PC-3 (cell line): ENCODE results near the gene ZMYM4. TPM values are rescaled to one million over a fixed set of nuclear protein-coding genes. Genes with fewer than 3 reads are reported as not detected.

Source experiments
- ATAC-seq: fragments of 200-7000 bp; cut with Tn5 transposase; 2 replicates; pipeline ENCODE4 v1.9.1; 2020; ENCODE audit warnings: mild to moderate bottlenecking, moderate library complexity
- BruUV-seq: library from RNA; stranded (reverse); fragments of 400-500 nt; replicated peaks from 2 replicates; lab custom pipeline; 2021; lab: Mats Ljungman, UMichigan
- CTCF ChIA-PET: fragments of 300-600 bp; sonication (Branson Sonifier 250); formaldehyde crosslinking; loops from one replicate; lab custom pipeline; 2022; ENCODE audit warnings: antibody characterized with exemption; lab: Charles Lee
- POLR2A ChIA-PET: fragments of 300-600 bp; sonication (Branson Sonifier 250); formaldehyde crosslinking; loops from one replicate; lab custom pipeline; 2022; ENCODE audit warnings: antibody characterized with exemption; ENCODE audit not compliant: unreplicated experiment; lab: Charles Lee
- DNase-seq: peaks from one replicate; pipeline ENCODE4 v3.0.0-alpha.2; 2015
- H2AFZ ChIP-seq: fragments of 300-600 bp; sonication (generic); 2 replicates; pipeline ENCODE4 v1.6.0; 2016; ENCODE audit warnings: antibody characterized with exemption, low read length
- H3F3A ChIP-seq: fragments of 300-600 bp; sonication (generic); one replicate; pipeline ENCODE4 v1.6.0; 2017; ENCODE audit warnings: antibody characterized with exemption, low read length, control low read depth, mild to moderate bottlenecking; ENCODE audit not compliant: unreplicated experiment
- H3K27ac ChIP-seq: fragments of 300-600 bp; sonication (generic); 2 replicates; pipeline ENCODE4 v1.5.1; 2016; ENCODE audit warnings: mild to moderate bottlenecking, low read length
- H3K27me3 ChIP-seq: fragments of 300-600 bp; sonication (generic); 2 replicates; pipeline ENCODE4 v1.6.1; 2016; ENCODE audit warnings: low read length, mixed read lengths
- H3K36me3 ChIP-seq: fragments of 300-600 bp; sonication (generic); 2 replicates; pipeline ENCODE4 v1.6.1; 2016; ENCODE audit warnings: low read depth, mixed run types, low read length, mixed read lengths
- H3K4me1 ChIP-seq: fragments of 300-600 bp; sonication (generic); 2 replicates; pipeline ENCODE4 v1.5.1; 2016; ENCODE audit warnings: low read length; ENCODE audit not compliant: insufficient read depth
- H3K4me2 ChIP-seq: fragments of 300-600 bp; sonication (generic); 2 replicates; pipeline ENCODE4 v1.6.0; 2016; ENCODE audit warnings: low read length
- H3K4me3 ChIP-seq: fragments of 300-600 bp; sonication (generic); 2 replicates; pipeline ENCODE4 v1.5.1; 2016; ENCODE audit warnings: mild to moderate bottlenecking, low read length, mixed read lengths
- H3K79me2 ChIP-seq: fragments of 300-600 bp; sonication (generic); 2 replicates; pipeline ENCODE4 v1.6.1; 2017; ENCODE audit warnings: low read length, mixed read lengths
- H3K9ac ChIP-seq: fragments of 300-600 bp; sonication (generic); 2 replicates; pipeline ENCODE4 v1.6.0; 2016; ENCODE audit warnings: mild to moderate bottlenecking, low read length
- H3K9me2 ChIP-seq: fragments of 300-600 bp; sonication (generic); replicated peaks from 2 replicates; pipeline ENCODE4 v1.6.1; 2016; ENCODE audit warnings: mixed run types, low read length, mixed read lengths
- H3K9me3 ChIP-seq: fragments of 300-600 bp; sonication (generic); 2 replicates; pipeline ENCODE4 v1.6.1; 2016; ENCODE audit warnings: low read length, mixed read lengths
- H4K20me1 ChIP-seq: fragments of 300-600 bp; sonication (generic); 2 replicates; pipeline ENCODE4 v1.6.1; 2016; ENCODE audit warnings: low read length, mixed read lengths
- EZH2 ChIP-seq: fragments of 300-600 bp; sonication (generic); IDR thresholded peaks from one replicate; pipeline ENCODE4 v1.6.1; 2017; ENCODE audit warnings: antibody characterized with exemption, mild to moderate bottlenecking, low read length; ENCODE audit not compliant: unreplicated experiment
- EZH2phosphoT487 ChIP-seq: fragments of 300-600 bp; sonication (generic); IDR thresholded peaks from 2 replicates; pipeline ENCODE4 v1.6.1; 2018; ENCODE audit warnings: mild to moderate bottlenecking, antibody characterized with exemption, low read length, borderline replicate concordance
- intact Hi-C: fragments of 100-400 bp; cut with micrococcal nuclease; formaldehyde crosslinking; loops from 2 replicates; pipeline ENCODE4 v1.9.0; 2023
- total RNA-seq: library from RNA; depleted of rRNA; stranded (reverse); fragments of >200 nt; gene quantifications from 2 replicates; pipeline ENCODE4 v1.2.3, GENCODE V29; 2014
- TF ChIP-seq, protein P1 (sequence below): fragments of 300-600 bp; sonication (generic); conservative IDR thresholded peaks from 2 replicates; pipeline ENCODE4 v1.5.1; 2017; ENCODE audit warnings: antibody characterized with exemption, low read depth, mild to moderate bottlenecking, low read length

ZMYM4 gene
- total RNA-seq, 1 experiment from 2014 or later: 28.5 TPM

DNA sequence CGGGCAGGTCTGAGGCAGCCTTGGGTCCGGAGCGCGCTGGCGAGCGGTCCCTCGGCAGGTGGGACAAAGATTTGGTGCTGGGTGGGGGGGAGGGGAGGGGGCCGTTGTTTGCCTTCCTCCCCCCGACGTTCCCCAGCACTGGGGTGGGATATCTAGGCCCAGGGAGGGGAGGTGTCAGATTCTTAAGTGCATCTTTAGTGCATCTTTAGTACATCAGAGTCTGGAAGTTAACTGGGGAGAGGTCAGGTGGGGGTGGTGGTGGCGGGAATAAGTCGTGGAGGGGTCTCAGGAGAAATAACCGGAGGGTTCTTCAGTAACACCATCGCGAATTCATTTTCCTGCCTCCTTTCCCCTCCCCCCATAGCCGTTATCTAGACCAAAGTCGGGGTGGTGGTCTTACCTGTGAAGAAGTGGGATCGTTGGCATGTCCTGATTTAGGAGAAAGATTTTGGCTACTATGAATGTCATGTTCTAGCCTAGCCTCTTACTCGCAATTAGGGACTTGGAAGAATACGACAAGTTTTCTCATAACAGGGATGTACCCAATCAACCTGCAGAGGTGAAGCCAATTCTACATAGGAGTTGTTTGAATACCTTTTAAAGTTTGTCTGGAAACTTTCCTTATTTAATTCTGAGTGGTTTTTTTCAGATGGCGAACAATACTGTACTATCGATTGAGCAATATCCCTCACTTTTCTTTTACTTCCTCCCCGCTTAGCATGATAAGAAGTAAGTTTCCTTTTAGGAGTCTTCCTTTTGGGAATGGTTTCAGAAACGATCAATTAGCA lies 886 bp downstream of the ZMYM4 start:
- POLR2A ChIA-PET: no interaction called here
- DNase-seq: peak; percentile 12
- BruUV-seq: TSS peak; percentile 66

DNA sequence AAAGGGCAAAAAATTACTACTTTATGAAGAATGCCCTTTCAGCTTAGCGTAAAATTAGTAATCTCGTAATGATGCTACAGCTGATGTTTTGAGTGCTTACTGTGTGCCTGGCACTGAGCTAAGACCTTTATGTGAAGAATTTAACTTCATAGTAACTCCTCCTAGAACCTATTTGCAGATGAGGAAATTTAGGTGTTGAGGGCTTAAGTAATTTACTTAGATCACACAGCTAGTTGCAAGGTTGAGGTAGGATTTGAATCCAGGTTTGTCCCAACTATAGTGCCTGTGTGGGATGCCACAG lies 1.4 kb downstream of the ZMYM4 start:
- CTCF ChIA-PET: no interaction called here
- Histone ChIP-seq H3K4me2 (peak overlapping the region; percentile 84), H3K4me3 (peak overlapping the region; percentile 76), H3K4me1 (peaks cover 25% of the 10 kb centered on the region), H3K79me2 (peaks cover 69% of the 10 kb centered on the region), H3K9me3 (no peaks in the 10 kb centered on the region), H2AFZ (peak overlapping the region; percentile 61; the same call in 1 of the 2 replicates), H4K20me1 (peaks cover 4% of the 10 kb centered on the region; the same call in 1 of the 2 replicates), H3K9me2 (no peaks in the 10 kb centered on the region), H3K27me3 (no peaks in the 10 kb centered on the region), H3K36me3 (peaks cover 3% of the 10 kb centered on the region; the same call in 1 of the 2 replicates), H3K27ac (no peak overlapping the region), H3F3A (no peaks in the 10 kb centered on the region), H3K9ac (peak overlapping the region; percentile 97)
- no peak for ATAC-seq
- TF ChIP-seq EZH2phosphoT487 (no peak), EZH2 (no peak)
- TF ChIP-seq, protein P1, sequence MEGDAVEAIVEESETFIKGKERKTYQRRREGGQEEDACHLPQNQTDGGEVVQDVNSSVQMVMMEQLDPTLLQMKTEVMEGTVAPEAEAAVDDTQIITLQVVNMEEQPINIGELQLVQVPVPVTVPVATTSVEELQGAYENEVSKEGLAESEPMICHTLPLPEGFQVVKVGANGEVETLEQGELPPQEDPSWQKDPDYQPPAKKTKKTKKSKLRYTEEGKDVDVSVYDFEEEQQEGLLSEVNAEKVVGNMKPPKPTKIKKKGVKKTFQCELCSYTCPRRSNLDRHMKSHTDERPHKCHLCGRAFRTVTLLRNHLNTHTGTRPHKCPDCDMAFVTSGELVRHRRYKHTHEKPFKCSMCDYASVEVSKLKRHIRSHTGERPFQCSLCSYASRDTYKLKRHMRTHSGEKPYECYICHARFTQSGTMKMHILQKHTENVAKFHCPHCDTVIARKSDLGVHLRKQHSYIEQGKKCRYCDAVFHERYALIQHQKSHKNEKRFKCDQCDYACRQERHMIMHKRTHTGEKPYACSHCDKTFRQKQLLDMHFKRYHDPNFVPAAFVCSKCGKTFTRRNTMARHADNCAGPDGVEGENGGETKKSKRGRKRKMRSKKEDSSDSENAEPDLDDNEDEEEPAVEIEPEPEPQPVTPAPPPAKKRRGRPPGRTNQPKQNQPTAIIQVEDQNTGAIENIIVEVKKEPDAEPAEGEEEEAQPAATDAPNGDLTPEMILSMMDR: no peak
- intact Hi-C loops: loop anchor here (2.0 to 10.0 kb wide), 2 partner anchors 67 to 235 kb away; partner anchors contain the start of gene ZMYM6
- no peak for DNase-seq
- POLR2A ChIA-PET: no interaction called here
- no TSS peak for BruUV-seq

More for the DNA sequence above, 886 bp downstream of the ZMYM4 start:
- H3K4me2 ChIP-seq: peak overlapping the region; percentile 84
- peaks cover 3% of the 10 kb centered on the region; the same call in 1 of the 2 replicates for H3K36me3 ChIP-seq
- TF ChIP-seq, protein P1: no peak
- TF ChIP-seq EZH2phosphoT487: no peak
- no peak for TF ChIP-seq EZH2
- H3K79me2 ChIP-seq: peaks cover 63% of the 10 kb centered on the region
- H3K27ac ChIP-seq: peak overlapping the region; percentile 51
- H3K4me1 ChIP-seq: peaks cover 30% of the 10 kb centered on the region
- H3K9me2 ChIP-seq: no peaks in the 10 kb centered on the region
- H3K27me3 ChIP-seq: no peaks in the 10 kb centered on the region
- peak overlapping the region; percentile 97 for H3K9ac ChIP-seq
- peaks cover 4% of the 10 kb centered on the region; the same call in 1 of the 2 replicates for H4K20me1 ChIP-seq
- CTCF ChIA-PET: no interaction called here
- no peaks in the 10 kb centered on the region for H3K9me3 ChIP-seq
- intact Hi-C loops: loop anchor here (2.0 to 10.0 kb wide), 2 partner anchors 67 to 235 kb away; partner anchors contain the start of gene ZMYM6
- peak overlapping the region; percentile 76 for H3K4me3 ChIP-seq
- no peak for ATAC-seq
- H3F3A ChIP-seq: no peaks in the 10 kb centered on the region
- peak overlapping the region; percentile 82 for H2AFZ ChIP-seq

DNA sequence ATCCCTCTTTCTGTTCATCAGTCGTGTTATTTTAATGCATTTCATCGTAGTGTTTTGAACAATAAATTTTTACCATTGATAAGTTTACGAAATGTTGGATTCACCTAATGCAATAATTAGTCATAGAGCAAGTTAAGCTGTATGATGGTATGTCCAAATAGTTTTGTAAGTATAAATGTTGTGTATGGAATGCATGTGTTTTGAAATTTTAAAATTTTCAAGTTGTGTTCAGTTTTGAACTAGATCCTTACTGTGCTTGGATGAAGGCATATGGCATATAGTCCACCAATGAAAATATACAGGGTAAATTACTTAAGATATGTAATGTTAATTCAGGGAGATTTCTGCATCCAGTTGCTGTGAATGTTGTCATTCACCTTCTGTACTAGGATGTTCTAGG lies 2.3 kb downstream of the ZMYM4 start:
- peak overlapping the region; percentile 84; the same call in 1 of the 2 replicates for H3K4me2 ChIP-seq
- DNase-seq: no peak
- H3K9me2 ChIP-seq: no peaks in the 10 kb centered on the region
- no peak for ATAC-seq
- H3K4me1 ChIP-seq: peaks cover 19% of the 10 kb centered on the region
- H3F3A ChIP-seq: no peaks in the 10 kb centered on the region
- no peak for TF ChIP-seq EZH2
- TF ChIP-seq, protein P1: no peak
- TF ChIP-seq EZH2phosphoT487: no peak
- peak overlapping the region; percentile 10; the same call in 1 of the 2 replicates for H3K4me3 ChIP-seq
- intact Hi-C loops: no loop called here
- no peaks in the 10 kb centered on the region for H3K9me3 ChIP-seq
- H3K36me3 ChIP-seq: peaks cover 3% of the 10 kb centered on the region; the same call in 1 of the 2 replicates
- H3K79me2 ChIP-seq: peaks cover 77% of the 10 kb centered on the region
- POLR2A ChIA-PET: no interaction called here
- no peaks in the 10 kb centered on the region for H3K27me3 ChIP-seq
- CTCF ChIA-PET: no interaction called here
- BruUV-seq: no TSS peak
- peaks cover 4% of the 10 kb centered on the region; the same call in 1 of the 2 replicates for H4K20me1 ChIP-seq
- no peak overlapping the region for H2AFZ ChIP-seq
- no peak overlapping the region for H3K27ac ChIP-seq
- no peak overlapping the region for H3K9ac ChIP-seq
